ENCODE data around the gene SEC24C.
A peak's percentile ranks its signal among the peaks of the same experiment; 100 is the strongest.
"Not testable (repeated sequence)": the region's sequence is repeated elsewhere in the genome, so short reads cannot be mapped to it uniquely, and the experiment has no call there.

Gene SEC24C

GRCh38 chr10:73730153-73730906 lies 13.8 kb upstream of the SEC24C start:
- DNase-seq (ENCODE audit: low read depth in 1 of 2, low spot score in 1 of 2), result peak; percentile 93 to 94

GRCh38 chr10:73731588-73732375 lies 12.4 kb upstream of the SEC24C start:
- no peak for DNase-seq (ENCODE audit: low read depth in 1 of 2, low spot score in 1 of 2)

DNA sequence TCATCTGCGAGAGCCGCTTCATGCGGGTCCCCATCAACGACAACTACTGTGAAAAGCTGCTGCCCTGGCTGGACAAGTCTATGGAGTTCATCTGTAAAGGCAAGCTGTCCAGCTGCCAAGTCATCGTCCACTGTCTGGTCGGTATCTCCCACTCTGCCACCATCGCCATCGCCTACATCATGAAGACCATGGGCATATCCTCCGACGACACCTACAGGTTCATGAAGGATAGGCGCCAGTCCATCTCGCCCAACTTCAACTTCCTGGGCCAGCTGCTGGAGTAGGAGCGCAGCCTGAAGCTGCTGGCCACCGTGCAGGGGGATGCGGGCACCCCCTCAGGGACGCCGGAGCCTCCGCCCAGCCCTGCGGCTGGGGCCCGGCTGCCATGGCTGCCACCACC lies 11.7 kb upstream of the SEC24C start:
- no peak for DNase-seq (ENCODE audit: low read depth in 1 of 2, low spot score in 1 of 2)

- DNase-seq (ENCODE audit: low read depth in 1 of 2, low spot score in 1 of 2), result no peak
These were observed 11.1 kb upstream of the SEC24C start for GRCh38 chr10:73732931-73733623.

GRCh38 chr10:73734028-73734720 lies 10.0 kb upstream of the SEC24C start:
- no peak for DNase-seq (ENCODE audit: low read depth in 1 of 2, low spot score in 1 of 2)

DNA sequence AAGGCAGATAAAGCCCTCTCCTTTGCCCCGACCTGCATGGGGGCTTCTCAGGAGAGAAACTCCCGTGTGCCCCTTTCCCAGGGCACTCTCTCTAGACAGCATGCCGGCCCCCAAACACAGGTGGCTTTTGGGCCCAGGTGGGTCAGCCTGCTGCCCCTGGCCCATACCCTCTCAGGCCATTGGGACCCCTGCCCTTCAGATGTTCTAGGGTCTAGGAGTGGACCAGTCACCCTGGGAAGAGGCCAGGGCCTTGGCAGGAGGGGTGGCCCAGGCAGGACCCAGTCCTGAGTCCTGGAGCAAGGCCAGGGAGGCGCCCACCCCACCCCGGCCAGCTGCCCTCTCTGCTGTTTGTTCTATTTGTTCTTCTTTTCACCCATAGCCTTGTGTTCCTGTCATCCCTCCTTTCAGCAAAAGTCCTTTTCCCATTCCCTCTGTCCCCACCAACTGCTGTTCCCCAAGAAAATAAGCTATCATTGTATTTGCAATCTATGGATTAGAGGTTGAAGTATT lies 9.3 kb upstream of the SEC24C start:
- no peak for DNase-seq (ENCODE audit: low read depth in 1 of 2, low spot score in 1 of 2)

DNA sequence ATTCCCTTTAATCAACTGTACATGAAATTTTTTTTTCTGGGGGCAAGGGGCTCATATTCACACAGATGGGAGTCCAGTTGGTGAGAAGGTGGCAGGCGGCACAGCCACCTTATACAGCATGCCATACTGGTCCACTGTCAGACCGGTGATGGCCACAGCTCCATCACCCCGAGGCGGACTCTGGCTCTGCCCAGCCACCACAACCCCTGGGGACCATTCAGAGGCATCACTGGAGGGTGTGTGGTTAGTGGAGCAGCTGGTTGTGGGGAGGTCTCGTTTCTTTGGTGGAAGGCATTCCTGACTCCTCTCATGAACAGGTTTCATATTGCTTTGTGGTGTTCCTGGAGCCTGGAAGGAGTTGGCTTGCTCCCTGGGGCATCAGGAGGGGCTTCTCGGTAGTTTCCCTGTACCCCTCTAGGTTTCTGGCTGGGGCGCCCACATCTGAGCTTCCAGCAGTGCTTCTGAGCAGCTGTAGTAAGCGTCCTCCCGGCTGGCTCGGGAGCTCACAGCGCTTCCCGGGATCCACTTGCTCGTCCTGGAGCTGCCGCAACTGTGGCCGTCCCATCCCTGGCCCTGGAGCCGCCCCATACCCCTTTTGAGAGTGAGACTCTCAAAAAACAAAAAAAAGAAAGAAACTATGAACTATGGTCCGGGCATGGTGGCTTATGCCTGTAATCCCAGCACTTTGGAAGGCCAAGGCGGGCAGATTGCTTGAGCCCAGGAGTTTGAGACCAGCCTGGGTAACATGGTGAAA lies 3.5 kb upstream of the SEC24C start:
- not testable (repeated sequence) for DNase-seq (ENCODE audit: low read depth in 1 of 2, low spot score in 1 of 2)

DNA sequence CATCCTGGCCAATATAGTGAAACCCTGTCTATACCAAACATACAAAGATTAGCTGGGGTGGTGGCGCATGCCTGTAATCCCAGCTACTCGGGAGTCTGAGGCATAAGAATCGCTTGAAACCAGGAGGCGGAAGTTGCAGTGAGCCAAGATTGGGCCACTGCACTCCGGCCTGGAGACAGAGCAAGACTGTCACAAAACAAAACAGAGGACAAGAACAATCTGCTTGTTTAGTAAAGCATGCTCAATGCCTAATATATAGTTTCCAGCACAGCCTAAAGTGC lies 1.8 kb upstream of the SEC24C start:
- no peak for DNase-seq (ENCODE audit: low read depth in 1 of 2, low spot score in 1 of 2)

GRCh38 chr10:73743327-73743904 lies 756 bp upstream of the SEC24C start:
- DNase-seq (ENCODE audit: low read depth in 1 of 2, low spot score in 1 of 2), result no peak

DNA sequence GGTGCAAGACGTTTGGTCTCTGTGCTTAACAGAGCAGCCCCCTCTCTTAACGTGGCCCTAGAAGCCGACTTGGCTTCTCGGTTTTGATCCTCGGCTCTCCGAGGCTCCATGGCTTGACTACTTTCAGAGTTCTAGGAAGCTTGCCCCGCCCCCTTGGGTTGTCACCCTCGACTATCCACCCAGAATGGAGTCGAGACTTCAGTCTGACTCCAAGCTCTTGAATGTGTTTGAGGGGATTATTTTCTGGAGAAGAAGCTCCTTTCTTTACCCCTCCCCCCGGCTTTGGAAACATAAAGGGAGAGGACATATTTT lies 448 bp downstream of the SEC24C start:
- DNase-seq (ENCODE audit: low read depth in 1 of 2, low spot score in 1 of 2), result peak; percentile 27 to 45

- DNase-seq (ENCODE audit: low read depth in 1 of 2, low spot score in 1 of 2), result no peak
These were observed 2.5 kb downstream of the SEC24C start for GRCh38 chr10:73746721-73747120.

DNA sequence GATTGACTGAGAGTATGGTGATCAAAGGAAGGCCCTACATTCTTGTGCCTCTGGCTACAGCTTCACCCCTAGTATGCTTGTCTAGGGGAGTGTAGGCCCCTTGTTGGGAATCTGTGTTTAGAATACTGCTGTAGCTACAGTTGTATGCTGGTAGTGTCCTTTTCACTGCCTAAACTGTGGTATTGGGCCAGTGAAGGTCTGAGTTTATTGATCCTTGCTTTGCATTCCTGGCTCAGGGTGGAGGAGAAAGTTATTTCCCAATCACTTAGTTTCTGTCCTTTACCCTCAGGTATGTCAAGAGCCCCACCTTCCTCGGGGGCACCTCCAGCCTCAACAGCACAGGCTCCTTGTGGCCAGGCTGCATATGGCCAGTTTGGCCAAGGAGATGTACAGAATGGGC lies 6.6 kb downstream of the SEC24C start:
- DNase-seq (ENCODE audit: low read depth in 1 of 2, low spot score in 1 of 2), result no peak

- no peak for DNase-seq (ENCODE audit: low read depth in 1 of 2, low spot score in 1 of 2)
These were observed 12.0 kb downstream of the SEC24C start for GRCh38 chr10:73756183-73756582.

- DNase-seq (ENCODE audit: low read depth in 1 of 2, low spot score in 1 of 2), result no peak
These were observed 14.7 kb downstream of the SEC24C start for GRCh38 chr10:73758704-73759511.

DNA sequence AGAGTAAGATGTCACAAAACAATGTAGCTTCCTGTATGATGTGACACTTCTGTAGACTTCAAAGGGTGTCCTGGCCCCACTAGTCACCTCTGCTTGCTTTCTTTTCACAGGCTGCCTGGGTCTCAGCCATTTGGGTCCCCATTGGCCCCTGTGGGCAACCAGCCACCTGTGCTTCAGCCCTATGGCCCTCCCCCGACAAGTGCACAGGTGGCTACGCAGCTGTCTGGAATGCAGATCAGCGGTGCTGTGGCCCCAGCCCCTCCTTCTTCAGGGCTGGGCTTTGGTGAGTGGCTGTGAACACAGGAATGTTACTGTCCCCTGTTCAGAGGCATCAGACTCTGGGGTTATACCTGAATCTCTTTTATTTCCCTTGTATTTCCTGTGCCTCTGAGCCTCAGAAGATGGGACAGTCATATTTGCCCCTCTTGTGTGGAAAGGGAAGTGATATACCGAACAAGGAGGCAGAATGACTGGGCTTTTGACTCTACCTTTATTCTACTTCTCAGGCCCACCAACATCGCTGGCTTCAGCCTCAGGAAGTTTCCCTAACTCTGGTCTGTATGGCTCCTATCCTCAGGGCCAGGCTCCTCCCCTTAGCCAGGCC lies 15.4 kb downstream of the SEC24C start:
- DNase-seq (ENCODE audit: low read depth in 1 of 2, low spot score in 1 of 2), result no peak

- DNase-seq (ENCODE audit: low read depth in 1 of 2, low spot score in 1 of 2), result no peak
These were observed 17.6 kb downstream of the SEC24C start for GRCh38 chr10:73761781-73762180.

DNA sequence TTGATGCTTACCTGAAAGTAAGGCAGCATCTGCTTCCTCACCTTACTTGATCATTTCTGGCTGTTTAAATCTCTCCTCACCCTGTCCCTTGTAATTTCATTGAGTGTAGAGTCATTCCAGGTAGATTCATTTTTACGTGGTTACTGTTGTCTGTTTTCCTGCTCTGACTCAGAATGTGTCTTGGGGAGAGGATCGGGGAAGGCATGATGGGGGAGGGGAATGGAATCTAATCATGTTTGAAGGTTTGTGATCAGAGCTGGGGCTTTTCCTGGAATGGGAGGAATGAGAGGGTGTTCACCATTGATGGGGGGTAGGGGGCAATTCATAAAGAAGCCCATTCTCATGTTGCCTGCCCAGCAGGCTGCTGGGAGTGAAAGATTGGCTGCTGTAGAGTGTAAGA lies 18.7 kb downstream of the SEC24C start:
- no peak for DNase-seq (ENCODE audit: low read depth in 1 of 2, low spot score in 1 of 2)

DNA sequence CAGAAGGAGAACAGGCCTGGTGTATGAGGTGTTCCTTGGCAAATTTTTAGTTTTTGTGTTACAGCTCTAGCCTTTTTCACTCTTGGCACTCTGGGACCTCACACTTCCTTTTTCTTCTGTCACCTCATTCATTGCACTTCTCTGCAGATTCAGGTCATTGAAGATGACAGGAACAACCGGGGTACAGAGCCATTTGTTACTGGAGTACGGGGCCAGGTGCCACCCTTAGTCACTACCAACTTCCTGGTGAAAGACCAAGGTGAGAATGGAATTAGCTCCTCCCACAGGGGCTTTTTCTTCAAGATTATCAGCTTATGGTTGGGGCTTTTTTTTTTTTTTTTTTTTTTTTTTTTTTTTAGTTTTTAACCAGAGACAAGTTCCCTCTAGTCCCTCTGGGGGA lies 19.2 kb downstream of the SEC24C start:
- DNase-seq (ENCODE audit: low read depth in 1 of 2, low spot score in 1 of 2), result no peak

- DNase-seq (ENCODE audit: low read depth in 1 of 2, low spot score in 1 of 2), result no peak
These were observed 20.9 kb downstream of the SEC24C start for GRCh38 chr10:73765066-73765465.
